Left kidney (tissue), 2 donors: ENCODE data around the gene PKP4. TPM values are rescaled to one million over a fixed set of nuclear protein-coding genes. Genes with fewer than 3 reads are reported as not detected.
A peak's percentile ranks its signal among the peaks of the same experiment; 100 is the strongest.

Experiments
- DNase-seq: peaks from one replicate; pipeline ENCODE4 v3.0.0-alpha.2; 2013
- polyA plus RNA-seq: library from polyadenylated mRNA; unstranded; fragments of 120-200 nt; gene quantifications from one replicate; pipeline ENCODE4 v1.2.1, GENCODE V29; 2013; ENCODE audit not compliant: insufficient read length

PKP4 gene
- polyA plus RNA-seq, 1 donor, result 200 TPM

GRCh38 chr2:158539176-158540005 is 82.6 kb downstream of the PKP4 start:
- DNase-seq, result peak; percentile 56

- DNase-seq, result no peak
Observed at GRCh38 chr2:158542577-158542976, 85.8 kb downstream of the PKP4 start.

DNA sequence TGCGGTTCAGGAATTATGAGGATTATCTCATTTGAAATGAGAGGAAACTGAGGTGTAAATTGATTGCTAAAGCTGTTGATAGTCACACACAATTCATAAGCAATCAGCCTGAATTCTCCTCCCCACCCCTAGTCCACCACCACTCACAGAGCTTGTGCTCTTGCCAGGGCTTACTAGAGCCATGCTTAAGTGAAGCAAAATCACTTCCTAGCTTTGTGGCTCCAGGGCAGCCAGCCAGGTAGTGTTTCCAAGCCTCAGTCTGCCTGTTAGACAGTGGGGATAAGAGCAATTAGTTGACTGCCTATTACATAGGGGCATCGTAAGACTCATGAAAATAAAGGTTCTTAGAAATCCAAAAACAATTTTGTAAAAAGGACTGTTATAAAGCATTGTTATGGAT is 87.2 kb downstream of the PKP4 start:
- no peak for DNase-seq

DNA sequence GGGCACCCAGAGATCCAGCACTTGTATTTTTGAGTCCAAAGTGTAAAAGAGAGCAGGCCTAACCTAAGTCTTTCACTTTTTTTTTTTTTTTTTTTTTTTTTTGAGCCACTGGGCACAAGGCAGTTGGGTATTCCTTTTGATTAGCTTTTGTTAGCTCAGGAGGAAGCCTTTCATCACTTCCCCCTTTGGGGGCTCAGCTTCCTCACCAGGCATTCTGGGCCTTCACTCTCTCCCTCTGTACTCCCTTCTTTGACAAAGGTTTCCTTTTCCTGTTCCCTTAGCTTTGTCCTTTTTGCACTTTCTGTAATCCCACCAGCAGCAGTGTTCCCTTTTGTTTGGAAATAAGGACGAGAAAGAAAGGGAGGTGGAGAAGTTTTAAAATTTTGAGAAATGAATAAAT is 88.2 kb downstream of the PKP4 start:
- no peak for DNase-seq

DNA sequence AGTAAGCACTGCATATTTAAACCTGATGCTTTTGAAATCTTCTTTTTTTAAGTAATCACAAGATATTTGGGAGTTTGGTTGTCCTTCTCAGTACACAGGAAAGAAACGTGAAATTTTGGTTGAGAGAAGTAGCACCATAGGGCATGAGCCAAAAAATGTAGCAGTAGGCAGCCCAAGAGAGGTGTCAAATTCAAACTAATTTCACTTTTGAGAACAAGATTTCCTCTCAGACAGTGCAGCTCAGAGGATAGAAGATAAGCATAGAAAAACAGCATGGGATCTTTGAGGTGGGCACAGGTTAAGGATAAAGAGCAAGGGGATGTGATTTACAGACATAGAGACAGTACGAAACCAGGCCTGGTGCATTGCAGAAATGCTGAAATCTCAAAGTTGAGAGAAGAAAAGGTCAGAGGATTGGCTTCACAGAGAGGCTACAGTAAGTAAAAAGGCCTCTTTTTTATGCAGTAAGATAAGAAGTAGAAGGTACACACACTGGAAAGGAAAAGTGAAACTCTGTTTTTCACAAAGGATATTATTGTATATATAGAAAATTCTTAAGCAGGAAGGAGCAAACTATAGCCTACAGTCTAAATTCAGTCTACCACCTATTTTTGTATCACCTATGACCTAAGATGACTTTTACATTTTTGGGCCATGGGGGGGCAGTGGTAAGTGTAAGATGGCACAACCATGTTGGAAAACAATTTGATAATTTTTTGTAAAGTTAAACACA is 89.8 kb downstream of the PKP4 start:
- DNase-seq, result no peak

DNA sequence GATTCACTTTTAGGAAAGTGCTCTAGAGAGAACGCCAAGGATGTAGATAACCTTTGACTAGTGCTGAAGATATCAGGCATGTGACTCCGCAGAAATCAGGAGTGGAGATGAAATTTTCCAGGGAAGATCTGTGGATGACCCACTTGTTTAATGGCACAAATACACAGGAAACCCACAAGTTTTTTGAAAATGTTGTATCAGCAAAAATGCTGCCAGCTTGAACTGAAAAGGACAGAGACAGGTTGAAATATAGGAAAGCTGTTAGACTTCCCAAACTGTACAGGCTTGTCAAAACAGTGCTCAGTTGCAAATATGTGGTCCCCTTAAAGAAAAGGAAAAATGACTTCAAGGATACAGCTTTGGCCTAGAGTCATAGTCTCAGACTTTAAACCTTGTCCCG is 96.5 kb downstream of the PKP4 start:
- DNase-seq, result no peak

GRCh38 chr2:158554996-158555395 is 98.2 kb downstream of the PKP4 start:
- DNase-seq, result no peak

DNA sequence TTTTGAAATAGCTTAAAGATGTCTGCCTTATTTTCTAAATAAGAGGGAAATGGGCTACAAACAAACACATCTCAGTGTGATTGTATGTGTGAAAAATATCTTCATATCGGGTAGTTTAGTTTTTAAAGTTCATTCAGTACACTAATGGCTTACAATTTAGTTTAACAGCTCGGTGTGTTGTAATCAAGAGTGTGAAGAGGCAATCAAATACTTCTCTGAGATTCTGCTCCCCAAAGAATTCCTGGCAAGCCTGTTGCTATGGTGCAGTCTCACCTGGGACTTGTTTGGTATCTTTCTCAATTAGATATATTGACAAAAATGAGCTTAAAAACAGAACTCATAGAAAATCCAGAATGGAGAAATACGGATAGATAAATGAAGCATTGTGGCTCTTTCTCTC is 99.4 kb downstream of the PKP4 start:
- DNase-seq, result no peak

DNA sequence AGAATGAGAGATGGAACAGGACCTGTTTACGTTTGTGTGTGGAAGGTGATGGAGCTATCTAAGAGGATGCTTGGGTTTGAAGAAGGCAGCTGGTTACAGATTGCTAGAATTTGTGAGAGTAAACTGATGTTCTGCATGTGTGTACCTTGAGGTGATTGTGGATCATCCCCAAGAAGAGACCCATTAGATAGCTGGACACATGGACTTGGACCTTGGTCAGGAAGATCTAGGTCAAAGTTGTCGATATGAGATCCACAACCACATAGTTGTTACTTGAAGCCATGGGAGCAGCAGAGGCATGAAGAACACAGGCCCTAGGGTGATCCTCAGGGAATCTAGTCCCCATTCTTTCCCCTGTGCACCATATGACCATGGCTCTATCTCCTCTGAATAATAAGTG is 101.0 kb downstream of the PKP4 start:
- no peak for DNase-seq

GRCh38 chr2:158559252-158559651 is 102.5 kb downstream of the PKP4 start:
- no peak for DNase-seq

DNA sequence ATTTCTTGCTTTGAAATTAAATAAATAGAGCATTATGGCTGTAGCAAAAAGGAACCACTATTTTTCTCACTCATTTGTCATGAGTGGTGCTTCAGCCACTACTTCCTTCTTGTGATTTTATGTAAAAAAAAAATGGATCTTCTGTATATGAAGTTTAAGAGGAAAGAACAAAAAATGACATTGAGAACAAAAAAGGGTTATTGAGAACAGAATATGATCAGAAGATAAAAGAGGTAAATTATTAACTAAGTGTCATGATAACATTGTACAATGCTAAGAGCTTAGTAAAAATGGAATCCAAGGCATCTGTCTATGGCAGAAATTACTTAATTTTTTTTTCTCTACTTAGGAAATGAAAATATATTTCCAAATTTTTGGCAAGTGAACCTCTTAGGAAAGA is 103.5 kb downstream of the PKP4 start:
- DNase-seq, result no peak

GRCh38 chr2:158561054-158561453 is 104.3 kb downstream of the PKP4 start:
- no peak for DNase-seq

- DNase-seq, result no peak
Observed at GRCh38 chr2:158567208-158567607, 110.5 kb downstream of the PKP4 start.

GRCh38 chr2:158569284-158569683 is 112.5 kb downstream of the PKP4 start:
- DNase-seq, result no peak

- DNase-seq, result no peak
Observed at GRCh38 chr2:158570869-158571268, 114.1 kb downstream of the PKP4 start.

- DNase-seq, result no peak
Observed at GRCh38 chr2:158573739-158574138, 117.0 kb downstream of the PKP4 start.

GRCh38 chr2:158575051-158575635 is 118.4 kb downstream of the PKP4 start:
- no peak for DNase-seq

DNA sequence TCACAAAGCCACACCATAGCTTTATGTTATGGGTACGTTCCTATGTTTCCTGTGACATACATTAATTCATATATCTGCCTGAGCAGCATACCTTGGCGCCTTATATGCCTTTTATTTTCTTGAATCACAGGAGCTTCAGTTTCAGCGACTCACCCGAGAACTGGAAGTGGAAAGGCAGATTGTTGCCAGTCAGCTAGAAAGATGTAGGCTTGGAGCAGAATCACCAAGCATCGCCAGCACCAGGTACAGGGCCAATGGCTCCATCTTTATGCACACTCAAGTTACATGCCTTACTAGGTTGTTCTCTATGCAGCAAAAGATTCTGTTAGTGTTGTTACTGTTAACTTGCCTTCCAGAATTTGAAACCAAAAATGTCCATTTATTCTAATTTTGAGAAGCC is 120.4 kb downstream of the PKP4 start:
- DNase-seq, result no peak

DNA sequence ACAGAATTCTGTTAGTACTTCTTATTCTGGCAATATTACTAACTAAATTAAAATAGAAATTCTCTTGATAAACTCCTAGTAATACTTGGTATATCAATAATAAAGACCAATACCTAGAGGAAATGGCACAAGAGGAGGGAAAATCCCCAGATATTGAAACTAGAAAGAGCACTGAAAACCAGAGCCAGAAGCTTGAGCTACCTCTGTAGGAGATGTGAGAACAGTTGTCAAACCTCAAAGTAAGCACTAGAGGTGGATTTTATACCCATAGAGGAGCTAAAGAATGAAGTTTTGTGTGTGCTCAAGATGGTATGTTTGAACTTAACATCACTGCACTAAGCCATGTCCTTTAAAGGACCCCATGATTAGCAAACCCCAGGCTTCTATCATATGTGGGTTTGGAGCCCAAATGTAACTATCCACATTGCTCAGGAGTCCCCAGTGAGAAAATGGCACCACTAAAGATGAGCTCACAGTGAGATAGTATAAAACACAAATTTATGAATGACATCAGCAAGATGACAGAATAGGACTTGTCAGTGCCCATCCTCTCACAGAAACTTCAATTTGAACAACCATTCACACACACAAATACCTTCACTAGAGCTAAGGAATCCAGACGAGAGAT is 122.1 kb downstream of the PKP4 start:
- no peak for DNase-seq

- no peak for DNase-seq
Observed at GRCh38 chr2:158579928-158580327, 123.2 kb downstream of the PKP4 start.

DNA sequence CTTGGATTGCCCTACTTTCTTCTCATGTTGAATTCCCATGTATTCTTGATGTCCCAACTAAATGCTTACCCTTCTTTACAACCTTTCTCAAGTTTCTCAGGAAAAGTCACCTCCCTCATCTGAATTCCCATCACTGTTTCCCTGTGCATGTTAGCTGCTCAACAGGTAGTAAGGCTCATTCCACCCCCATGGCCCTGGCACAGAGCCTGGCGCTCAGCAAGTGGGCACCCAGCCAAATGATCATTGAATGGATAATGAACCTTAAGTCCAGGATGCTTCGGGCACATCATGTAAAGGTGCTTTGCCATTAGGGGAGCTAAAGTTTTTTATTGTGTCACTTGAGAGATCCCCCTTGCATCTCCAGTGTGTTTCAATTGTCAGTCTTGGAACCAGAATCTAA is 124.0 kb downstream of the PKP4 start:
- peak; percentile 25 for DNase-seq

- no peak for DNase-seq
Observed at GRCh38 chr2:158582670-158583069, 125.9 kb downstream of the PKP4 start.

GRCh38 chr2:158583923-158584322 is 127.2 kb downstream of the PKP4 start:
- no peak for DNase-seq
